ENCODE data around the gene PPM1J. TPM values are rescaled to one million over a fixed set of nuclear protein-coding genes. Genes with fewer than 3 reads are reported as not detected.
"Not testable (repeated sequence)": the region's sequence is repeated elsewhere in the genome, so short reads cannot be mapped to it uniquely, and the experiment has no call there.

PPM1J gene
- total and polyA plus RNA-seq, 9 of the 15 experiments (the other 6 are each of a cell fraction or from before 2014, with no cell fraction given) = 0.25 to 10.5 (median 4.2) TPM

GRCh38 chr1:112727716-112728115 lies 12.6 kb upstream of the PPM1J start (continued):
- peak; percentile 46 to 53 (median 51); a peak in 5 of 6 replicates for TF ChIP-seq CTCF (IDR thresholded peaks at IDR 0.05 in 2 of 3, conservative IDR thresholded peaks at IDR 0.05 in 1 of 3; ENCODE audit: insufficient read depth in 2 of 3, low read depth in 1 of 3, low read length in 3 of 3)

DNA sequence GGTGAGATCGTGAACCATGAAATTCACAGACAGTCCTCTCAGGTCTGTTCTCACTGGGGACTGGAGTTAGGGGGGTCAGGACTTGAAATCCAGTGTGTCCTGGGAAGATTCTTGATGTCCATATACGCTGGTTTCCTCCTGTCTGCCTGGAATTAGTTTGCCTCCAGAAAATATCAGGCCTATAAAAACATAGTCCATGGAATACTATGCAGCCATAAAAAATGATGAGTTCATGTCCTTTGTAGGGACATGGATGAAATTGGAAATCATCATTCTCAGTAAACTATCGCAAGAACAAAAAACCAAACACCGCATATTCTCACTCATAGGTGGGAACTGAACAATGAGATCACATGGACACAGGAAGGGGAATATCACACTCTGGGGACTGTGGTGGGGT lies 9.1 kb upstream of the PPM1J start:
- in situ Hi-C loops (cut with MboI) = loop anchor here (5.0 kb wide), 1 partner anchor 33 kb away; no protein-coding TSS in a partner anchor
- ATAC-seq; H3K4me2 ChIP-seq (ENCODE audit: insufficient read depth, low read length); DNase-seq (ENCODE audit: extremely low read depth in 1 of 4, low spot score in 3 of 4); H3K9me1 ChIP-seq (ENCODE audit: control insufficient read depth, insufficient read depth, low read length); H4K20me1 ChIP-seq (replicated peaks; ENCODE audit: control insufficient read depth, insufficient read depth, low read length); H3K9me3 ChIP-seq (replicated peaks; ENCODE audit: control insufficient read depth, insufficient read depth, low read depth, low read length); H3K79me2 ChIP-seq (ENCODE audit: control insufficient read depth, insufficient read depth, low read length); BruUV-seq (replicated peaks); intact Hi-C loops (cut with micrococcal nuclease); H2AFZ ChIP-seq (ENCODE audit: low read depth, low read length); H3K9ac ChIP-seq (ENCODE audit: insufficient read depth in 1 of 2, low read depth in 2 of 2, low read length in 2 of 2); H3K36me3 ChIP-seq (ENCODE audit: control insufficient read depth, insufficient read depth, low read length); FAIRE-seq; H3K4me3 ChIP-seq; POLR2A ChIA-PET; CTCF ChIA-PET (ENCODE audit: low intra/inter-chr PET ratio); H3K27ac ChIP-seq (ENCODE audit: extremely low read depth, low read depth, low read length): not testable (repeated sequence)
- H3K4me1 ChIP-seq (replicated peaks in 1 of 2; ENCODE audit: control insufficient read depth in 2 of 2, insufficient read depth in 2 of 2, low read length in 2 of 2) = peaks cover 0 to 13% of the 10 kb centered on the region in 2 experiments; a peak in 4 of 5 replicates
- TF ChIP-seq RBM25 (IDR thresholded peaks at IDR 0.05; ENCODE audit: low read depth, low read length, severe bottlenecking) (peak; percentile 37), KDM1A (IDR thresholded peaks at IDR 0.05) (0 out of 4 replicates have a peak, but pooled peaks of 1 of the 2 experiments have one; percentile 14), ZNF146 (CRISPR knock-in tag; IDR thresholded peaks at IDR 0.05; ENCODE audit: unreplicated experiment) (peak; percentile 61)
- 6% methylated on average over 2 of the region's 4 CpGs for WGBS (ENCODE audit: insufficient coverage, low coverage, missing lambda C conversion rate)
- H3K27me3 ChIP-seq (ENCODE audit: control insufficient read depth in 2 of 2, insufficient read depth in 2 of 2, low read length in 2 of 2) = peaks cover 8 to 46% of the 10 kb centered on the region in 2 experiments; a peak in 3 of 5 replicates
